Neuronal stem cell (in vitro differentiated cells): ENCODE results near the gene RTP1.
"Not testable (repeated sequence)": the region's sequence is repeated elsewhere in the genome, so short reads cannot be mapped to it uniquely, and the experiment has no call there.

Experiments
- DNase-seq: peaks from one replicate; pipeline ENCODE4 v3.0.0-alpha.2; 2013; ENCODE audit warnings: low spot score
- H2AFZ ChIP-seq: one replicate; pipeline ENCODE4 v1.6.1; 2013; ENCODE audit warnings: mild to moderate bottlenecking, low read length, inconsistent platforms
- H2AK5ac ChIP-seq: 2 replicates; pipeline ENCODE4 v1.6.1; 2013; ENCODE audit warnings: low read depth, mild to moderate bottlenecking, inconsistent platforms, low read length, moderate library complexity, mixed read lengths
- H2BK120ac ChIP-seq: 2 replicates; pipeline ENCODE4 v1.6.1; 2013; ENCODE audit warnings: low read depth, mild to moderate bottlenecking, inconsistent platforms, low read length, moderate library complexity, mixed read lengths
- H2BK12ac ChIP-seq: one replicate; pipeline ENCODE4 v1.6.1; 2013; ENCODE audit warnings: low read length, inconsistent platforms
- H2BK15ac ChIP-seq: 2 replicates; pipeline ENCODE4 v1.6.1; 2013; ENCODE audit warnings: mild to moderate bottlenecking, low read length, inconsistent platforms, mixed read lengths
- H2BK5ac ChIP-seq: one replicate; pipeline ENCODE4 v1.6.1; 2013; ENCODE audit warnings: inconsistent platforms, mild to moderate bottlenecking, low read length, moderate library complexity
- H3K14ac ChIP-seq: one replicate; pipeline ENCODE4 v1.6.1; 2013; ENCODE audit warnings: low read length, inconsistent platforms
- H3K18ac ChIP-seq: 2 replicates; pipeline ENCODE4 v1.6.1; 2013; ENCODE audit warnings: low read length, inconsistent platforms
- H3K23ac ChIP-seq: 2 replicates; pipeline ENCODE4 v1.6.1; 2013; ENCODE audit warnings: low read depth, mild to moderate bottlenecking, mixed read lengths, low read length, inconsistent platforms; ENCODE audit not compliant: poor library complexity
- H3K27ac ChIP-seq: replicated peaks from 3 replicates; pipeline ENCODE4 v1.5.1; 2013; ENCODE audit warnings: low read length, inconsistent platforms
- H3K27me3 ChIP-seq, 3 experiments: 2 replicates each; pipeline ENCODE4 v1.6.1; 2013; ENCODE audit warnings: low read length in 3 of 3, mild to moderate bottlenecking in 2 of 3, inconsistent platforms in 1 of 3, low read depth in 1 of 3, mixed read lengths in 1 of 3, moderate library complexity in 1 of 3; ENCODE audit not compliant: control insufficient read depth in 3 of 3, insufficient read depth in 3 of 3
- H3K36me3 ChIP-seq, 2 donors: replicated peaks in 1 of 2; 2 replicates each; pipeline ENCODE4 v1.6.1; 2013; ENCODE audit warnings: low read length in 2 of 2; ENCODE audit not compliant: control insufficient read depth in 2 of 2, insufficient read depth in 2 of 2
- H3K4ac ChIP-seq: 2 replicates; pipeline ENCODE4 v1.6.1; 2013; ENCODE audit warnings: inconsistent platforms, mild to moderate bottlenecking, low read length, moderate library complexity
- H3K4me1 ChIP-seq, 2 donors: 1 replicate in 1 of 2; 2 replicates in 1 of 2; pipeline ENCODE4 v1.6.1; 2013; ENCODE audit warnings: low read length in 2 of 2, low read depth in 1 of 2; ENCODE audit not compliant: control insufficient read depth in 2 of 2, insufficient read depth in 1 of 2
- H3K4me2 ChIP-seq: one replicate; pipeline ENCODE4 v1.6.1; 2013; ENCODE audit warnings: mild to moderate bottlenecking, low read length, inconsistent platforms; ENCODE audit not compliant: insufficient read depth, poor library complexity, severe bottlenecking
- H3K4me3 ChIP-seq, 2 donors: 2 replicates each; pipeline ENCODE4 v1.5.1; 2013; ENCODE audit warnings: low read length in 2 of 2, mild to moderate bottlenecking in 2 of 2, inconsistent platforms in 1 of 2, moderate library complexity in 1 of 2
- H3K79me1 ChIP-seq: one replicate; pipeline ENCODE4 v1.6.1; 2013; ENCODE audit warnings: low read depth, mild to moderate bottlenecking, inconsistent platforms, low read length, moderate library complexity
- H3K9ac ChIP-seq: one replicate; pipeline ENCODE4 v1.6.1; 2013; ENCODE audit warnings: mild to moderate bottlenecking, low read depth, low read length, inconsistent platforms; ENCODE audit not compliant: poor library complexity
- H3K9me3 ChIP-seq, 2 donors: replicated peaks in 1 of 2; 2 replicates each; pipeline versions ENCODE3 to v1.6.1; 2013; ENCODE audit warnings: low read length in 2 of 2, mild to moderate bottlenecking in 2 of 2, inconsistent platforms in 1 of 2, low read depth in 1 of 2, mixed read lengths in 1 of 2, moderate library complexity in 1 of 2; ENCODE audit not compliant: control insufficient read depth in 2 of 2, insufficient read depth in 1 of 2
- H4K8ac ChIP-seq: one replicate; pipeline ENCODE4 v1.6.1; 2013; ENCODE audit warnings: low read depth, mild to moderate bottlenecking, inconsistent platforms, low read length, moderate library complexity
- H4K91ac ChIP-seq: one replicate; pipeline ENCODE4 v1.6.1; 2013; ENCODE audit warnings: low read length, low read depth, mild to moderate bottlenecking, inconsistent platforms; ENCODE audit not compliant: poor library complexity
- WGBS, 2 donors: extraction: QIAGEN DNeasy Blood & Tissue Kit; methylation state at CpG; one replicate each; pipeline ENCODE4 v1.1.7; 2013; ENCODE audit warnings: missing lambda C conversion rate in 2 of 2, mixed read lengths in 1 of 2; ENCODE audit not compliant: insufficient read length in 2 of 2, insufficient replicate concordance in 1 of 2; ENCODE audit errors: extremely low coverage in 2 of 2; 5-methylcytosine and 5-hydroxymethylcytosine counted together

RTP1 gene

GRCh38 chr3:187196573-187197334 lies 532 bp upstream of the RTP1 start:
- Histone ChIP-seq H2BK120ac (no peak overlapping the region), H3K79me1 (no peaks in the 10 kb centered on the region), H3K4ac (no peak overlapping the region), H2BK5ac (no peak overlapping the region), H4K91ac (no peak overlapping the region), H3K36me3 (no peaks in the 10 kb centered on the region), H3K23ac (no peak overlapping the region), H3K14ac (no peak overlapping the region), H2AFZ (no peak overlapping the region), H3K18ac (no peak overlapping the region), H3K9me3 (no peaks in the 10 kb centered on the region), H3K27me3 (no peaks in the 10 kb centered on the region), H3K4me2 (no peak overlapping the region), H3K4me3 (no peak overlapping the region), H2AK5ac (no peak overlapping the region), H4K8ac (no peak overlapping the region), H3K9ac (no peak overlapping the region), H3K4me1 (peaks cover 0 to 8% of the 10 kb centered on the region in 2 donors), H3K27ac (no peak overlapping the region), H2BK12ac (no peak overlapping the region), H2BK15ac (no peak overlapping the region)
- WGBS, 2 donors, result no CpG with 5 or more reads among the region's 7 CpGs
- DNase-seq, result no peak

- Histone ChIP-seq H3K9me3 (no peaks in the 10 kb centered on the region), H3K36me3 (no peaks in the 10 kb centered on the region), H3K27ac (no peak overlapping the region), H4K8ac (no peak overlapping the region), H3K4ac (no peak overlapping the region), H3K18ac (peak overlapping the region; percentile 40), H3K4me1 (peaks cover 0 to 11% of the 10 kb centered on the region in 2 donors), H3K23ac (no peak overlapping the region), H3K27me3 (no peaks in the 10 kb centered on the region), H4K91ac (no peak overlapping the region), H2BK5ac (no peak overlapping the region), H3K79me1 (no peaks in the 10 kb centered on the region), H2AFZ (no peak overlapping the region), H2BK120ac (no peak overlapping the region), H3K4me3 (no peak overlapping the region), H2BK12ac (no peak overlapping the region), H3K14ac (no peak overlapping the region), H3K9ac (no peak overlapping the region), H2BK15ac (no peak overlapping the region), H2AK5ac (no peak overlapping the region), H3K4me2 (no peak overlapping the region)
- no peak for DNase-seq
- WGBS, 2 donors, result no CpG with 5 or more reads among the region's 4 CpGs
These were observed 1.2 kb downstream of the RTP1 start for GRCh38 chr3:187198490-187198889.

GRCh38 chr3:187199463-187200050 lies 2.3 kb downstream of the RTP1 start:
- H2AK5ac ChIP-seq, H3K27ac ChIP-seq, H2BK120ac ChIP-seq, H4K91ac ChIP-seq, DNase-seq, H3K4ac ChIP-seq, H3K79me1 ChIP-seq, H3K14ac ChIP-seq, H3K23ac ChIP-seq, H3K9ac ChIP-seq, H3K4me2 ChIP-seq, H3K18ac ChIP-seq, H2BK5ac ChIP-seq, H3K27me3 ChIP-seq, H3K36me3 ChIP-seq, H3K4me3 ChIP-seq, H2AFZ ChIP-seq, H4K8ac ChIP-seq, H3K9me3 ChIP-seq, H2BK12ac ChIP-seq: not testable (repeated sequence)
- Histone ChIP-seq H3K4me1 (peaks cover 0 to 11% of the 10 kb centered on the region in 2 donors), H2BK15ac (peak overlapping the region; percentile 6)
- no CpG with 5 or more reads among the region's 44 CpGs for WGBS, 2 donors

- no peak overlapping the region for H2BK120ac ChIP-seq
- no peak overlapping the region for H3K4ac ChIP-seq
- peaks cover 0 to 8% of the 10 kb centered on the region in 2 donors for H3K4me1 ChIP-seq
- H3K9ac ChIP-seq, result no peak overlapping the region
- H3K9me3 ChIP-seq, result peaks cover 0 to 5% of the 10 kb centered on the region in 2 donors
- H4K91ac ChIP-seq, result no peak overlapping the region
- no peak overlapping the region for H3K4me2 ChIP-seq
- no peak overlapping the region for H3K18ac ChIP-seq
- no peak overlapping the region for H2BK5ac ChIP-seq
- no peak overlapping the region for H2BK12ac ChIP-seq
- H3K27me3 ChIP-seq, result no peaks in the 10 kb centered on the region
- no peaks in the 10 kb centered on the region for H3K36me3 ChIP-seq
- H3K23ac ChIP-seq, result no peak overlapping the region
- no peak overlapping the region for H2AK5ac ChIP-seq
- no peak overlapping the region for H2AFZ ChIP-seq
- no peak overlapping the region for H3K27ac ChIP-seq
- DNase-seq, result no peak
- no peak overlapping the region for H4K8ac ChIP-seq
- no peak overlapping the region for H3K14ac ChIP-seq
- no peak overlapping the region for H2BK15ac ChIP-seq
- H3K4me3 ChIP-seq, result no peak overlapping the region
- no CpG with 5 or more reads among the region's 2 CpGs for WGBS, 2 donors
- no peaks in the 10 kb centered on the region for H3K79me1 ChIP-seq
These were observed 8.4 kb downstream of the RTP1 start for GRCh38 chr3:187205683-187206082.
